NCI-H524 (cell line): ENCODE measurements around the gene SETD2.

Source experiments
- DNase-seq, 2 experiments: peaks; one replicate each; lab custom pipeline; 2025; lab: John Stamatoyannopoulos, UW

SETD2 gene

GRCh38 chr3:46998121-46998851 lies 165.6 kb downstream of the SETD2 start:
- peak in 1 of 2 experiments; percentile 9 for DNase-seq

DNA sequence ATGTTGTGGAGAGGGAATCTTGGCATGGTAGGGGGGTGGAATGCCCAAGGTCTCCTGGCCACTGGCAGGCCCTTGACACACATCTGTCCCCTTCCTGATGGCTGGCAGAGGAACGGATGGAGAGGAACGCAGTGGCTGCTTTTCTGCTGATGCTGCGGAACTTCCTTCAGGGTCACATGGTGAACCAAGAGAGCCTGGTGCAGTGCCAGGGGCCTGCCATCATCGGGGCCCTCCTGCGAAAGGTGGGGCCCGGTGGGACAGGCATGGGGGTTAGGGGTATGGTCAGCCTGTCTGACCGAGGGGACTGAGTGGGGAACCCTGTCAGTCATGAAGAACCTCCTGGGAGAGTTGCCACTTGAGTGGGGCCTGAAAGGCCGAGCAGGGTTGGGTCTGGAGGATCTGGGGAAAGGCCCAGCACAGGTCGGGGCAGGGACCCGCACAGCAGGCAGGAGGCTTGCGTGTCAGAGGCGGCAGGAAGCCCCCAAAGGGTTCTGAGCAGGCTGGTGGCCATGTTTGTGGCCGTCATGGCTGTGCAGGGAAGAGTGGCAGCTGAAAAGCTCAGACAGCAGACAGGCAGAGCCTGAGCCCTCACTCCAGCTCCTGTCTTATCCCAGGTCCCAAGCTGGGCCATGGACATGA lies 166.3 kb downstream of the SETD2 start:
- no peak for DNase-seq

GRCh38 chr3:46996689-46997452 lies 167.0 kb downstream of the SETD2 start:
- DNase-seq: no peak

- DNase-seq: no peak
These were observed 167.9 kb downstream of the SETD2 start for GRCh38 chr3:46995901-46996562.

DNA sequence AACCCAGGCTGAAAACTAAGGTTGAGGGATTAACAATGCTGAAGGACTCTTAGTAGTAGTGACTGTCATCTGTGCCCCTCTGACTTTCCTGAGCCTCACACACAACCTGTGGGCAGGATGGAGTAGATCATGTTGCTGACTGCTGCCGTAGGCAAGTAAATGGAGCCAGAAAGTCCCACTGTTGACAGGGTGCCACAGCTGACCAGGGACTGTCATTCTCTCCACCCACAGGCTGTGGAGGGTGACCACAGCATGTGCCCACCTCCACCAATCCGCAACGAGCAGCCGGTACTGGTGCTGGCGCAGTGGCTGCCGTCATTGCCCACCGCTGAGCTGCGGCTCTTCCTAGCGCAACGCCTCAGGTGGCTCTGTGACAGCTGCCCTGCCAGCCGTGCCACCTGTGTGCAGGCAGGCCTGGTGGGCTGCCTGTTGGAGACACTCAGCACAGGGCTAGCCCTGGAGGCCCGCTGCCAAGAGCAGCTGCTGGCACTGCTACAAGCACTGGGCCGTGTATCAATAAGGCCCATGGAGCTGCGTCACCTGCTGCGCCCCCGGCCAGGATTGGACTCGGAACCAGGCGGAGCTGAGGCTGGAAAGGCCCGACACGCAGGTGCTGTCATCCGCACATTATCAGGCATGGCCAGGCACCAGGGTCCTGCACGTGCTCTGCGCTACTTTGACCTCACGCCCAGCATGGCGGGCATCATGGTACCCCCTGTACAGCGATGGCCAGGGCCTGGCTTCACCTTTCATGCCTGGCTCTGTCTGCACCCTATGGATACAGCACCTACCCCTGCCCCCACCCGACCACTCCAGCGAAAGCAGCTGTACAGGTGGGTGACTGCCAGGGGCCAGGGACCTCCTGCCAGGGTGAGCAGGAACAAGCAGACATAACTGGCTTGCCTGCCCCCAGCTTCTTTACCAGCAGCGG lies 168.8 kb downstream of the SETD2 start:
- DNase-seq: no peak

- DNase-seq: no peak
These were observed 169.9 kb downstream of the SETD2 start for GRCh38 chr3:46993986-46994385.

- no peak for DNase-seq
These were observed 170.6 kb downstream of the SETD2 start for GRCh38 chr3:46993292-46993691.

- no peak for DNase-seq
These were observed 171.7 kb downstream of the SETD2 start for GRCh38 chr3:46992231-46992630.

- no peak for DNase-seq
These were observed 172.3 kb downstream of the SETD2 start for GRCh38 chr3:46991406-46992165.

DNA sequence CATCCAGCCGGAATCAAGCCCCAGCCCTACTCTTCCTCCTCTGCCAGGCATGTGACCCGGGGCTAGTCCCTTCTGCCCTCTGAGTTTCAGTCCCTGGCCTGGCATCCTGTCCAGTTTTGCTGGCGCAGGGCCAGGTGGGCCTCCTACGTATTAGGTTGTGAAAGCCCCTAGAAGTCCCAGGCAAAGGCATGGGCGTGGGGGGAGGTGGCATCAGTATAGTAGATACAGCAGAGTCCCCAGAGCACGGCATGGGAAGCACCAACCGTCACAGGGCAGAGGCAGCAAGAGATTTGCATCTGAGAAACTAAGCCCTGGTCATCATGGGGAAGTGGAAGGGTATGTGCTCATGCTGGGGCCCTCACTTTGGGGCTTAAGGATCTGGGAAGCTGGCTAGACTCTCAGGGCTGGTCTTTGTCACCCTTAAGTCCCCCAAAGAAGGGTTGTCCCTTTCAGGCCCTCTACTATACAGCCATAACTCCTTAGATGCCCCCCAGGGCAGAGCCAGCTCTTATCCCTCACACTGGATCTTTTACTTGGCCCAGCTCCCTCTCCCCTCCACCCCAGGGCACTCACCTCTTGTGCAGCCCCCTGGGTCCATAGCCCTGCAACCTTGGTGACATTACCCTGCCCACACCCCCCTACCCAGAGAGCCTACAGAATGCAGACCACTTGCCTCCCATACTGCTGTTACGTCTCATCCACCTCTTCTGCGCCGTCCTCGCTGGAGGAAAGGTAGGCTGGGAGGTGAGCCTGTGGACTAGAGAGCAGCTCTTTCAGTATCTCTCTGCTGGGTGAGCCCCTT lies 173.1 kb downstream of the SETD2 start:
- no peak for DNase-seq

DNA sequence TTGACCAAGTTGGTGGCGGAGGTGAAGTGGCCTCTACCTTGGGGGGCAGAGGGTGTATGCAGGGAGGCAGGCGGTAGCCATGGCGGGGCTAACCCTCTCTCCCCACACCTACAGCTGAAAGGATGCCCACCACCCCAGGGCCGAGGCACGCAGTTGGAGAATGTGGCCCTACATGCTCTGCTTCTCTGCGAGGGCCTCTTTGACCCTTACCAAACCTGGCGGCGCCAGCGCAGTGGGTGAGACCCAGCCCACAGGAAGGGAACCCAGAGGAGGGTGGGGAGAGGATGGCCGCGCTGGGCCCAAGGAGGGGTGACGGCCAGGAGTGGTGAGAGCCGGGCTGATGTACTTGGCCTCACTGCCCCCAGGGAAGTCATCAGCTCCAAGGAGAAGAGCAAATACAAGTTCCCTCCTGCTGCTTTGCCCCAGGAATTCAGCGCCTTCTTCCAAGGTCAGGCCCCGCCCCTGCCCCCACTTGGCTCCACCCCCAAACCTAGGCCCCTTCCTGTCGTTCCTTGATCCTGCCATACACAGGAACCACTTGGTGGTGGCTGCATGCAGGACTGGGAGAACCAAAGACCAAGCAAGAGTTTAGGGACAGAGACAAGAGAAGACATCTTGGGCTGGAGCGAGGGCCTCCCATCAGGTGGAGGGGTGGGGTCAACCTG lies 174.6 kb downstream of the SETD2 start:
- DNase-seq: no peak

DNA sequence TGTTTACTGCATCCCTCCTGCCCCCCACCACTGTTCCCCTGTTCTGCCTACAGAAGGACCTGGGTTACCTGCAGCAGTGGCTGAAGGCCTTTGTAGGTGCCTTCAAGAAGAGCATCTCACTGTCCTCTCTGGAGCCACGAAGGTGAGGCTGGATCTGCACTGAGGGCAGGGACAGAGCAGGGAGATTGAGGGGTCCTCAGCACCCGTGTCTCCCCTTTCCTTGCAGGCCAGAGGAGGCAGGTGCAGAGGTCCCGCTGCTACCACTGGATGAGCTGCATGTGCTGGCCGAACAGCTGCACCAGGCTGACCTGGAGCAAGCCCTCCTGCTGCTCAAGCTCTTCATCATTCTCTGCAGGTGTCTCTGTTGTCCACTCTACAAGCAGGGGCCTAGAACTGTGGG lies 175.3 kb downstream of the SETD2 start:
- DNase-seq: no peak

GRCh38 chr3:46987743-46988401 lies 176.0 kb downstream of the SETD2 start:
- no peak for DNase-seq

DNA sequence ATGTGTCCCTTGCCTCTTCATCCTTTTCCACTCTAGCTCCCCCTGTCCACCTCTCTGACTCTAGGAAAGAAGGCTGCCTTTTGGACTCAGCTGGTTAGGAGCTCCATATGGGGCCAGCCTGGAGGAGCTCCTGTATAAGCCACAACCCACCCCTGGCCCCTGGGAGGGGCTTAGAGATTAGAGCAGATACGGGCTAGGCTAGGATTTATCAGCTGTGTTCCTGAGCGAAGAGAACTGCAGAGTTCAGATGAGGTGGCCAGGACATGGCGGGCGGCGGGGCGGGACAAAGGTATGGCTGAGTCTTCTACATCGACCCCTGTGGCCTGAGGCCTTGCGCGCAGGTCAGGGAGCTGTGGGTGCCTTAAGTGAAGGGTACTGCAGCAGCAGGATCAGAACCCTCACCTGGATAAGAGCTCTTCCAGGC lies 176.6 kb downstream of the SETD2 start:
- DNase-seq: peak in 1 of 2 experiments; percentile 7

DNA sequence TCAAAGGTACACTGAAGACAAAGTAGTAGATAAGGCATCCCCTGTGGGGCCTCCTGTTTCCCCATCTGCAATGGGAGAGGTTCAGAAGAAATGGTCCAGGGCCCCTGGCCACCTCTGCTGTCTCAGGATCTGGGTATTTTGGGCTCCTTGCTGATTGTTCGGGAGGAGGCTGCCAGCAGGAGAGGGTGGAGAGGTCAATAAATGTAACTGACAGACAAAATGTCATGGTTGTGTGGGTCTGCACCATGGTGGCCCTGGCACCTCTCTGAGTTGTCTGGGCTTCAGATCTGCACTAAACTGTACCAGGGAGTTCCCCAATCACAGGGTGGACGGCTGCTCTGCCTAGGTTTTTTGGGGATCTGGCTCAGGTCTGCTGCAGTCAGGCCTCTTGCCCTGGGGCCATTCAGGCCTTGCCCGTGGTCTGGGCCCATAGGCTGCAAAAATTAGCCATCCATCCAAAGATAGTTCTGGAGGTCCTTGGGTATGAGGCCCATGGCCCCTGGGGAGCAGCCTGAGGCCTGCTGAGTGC lies 177.1 kb downstream of the SETD2 start:
- no peak for DNase-seq

- DNase-seq: no peak
These were observed 177.7 kb downstream of the SETD2 start for GRCh38 chr3:46986055-46986730.

- no peak for DNase-seq
These were observed 178.3 kb downstream of the SETD2 start for GRCh38 chr3:46985588-46985987.
